Measurements from ENCODE around the gene CIB4. TPM values are rescaled to one million over a fixed set of nuclear protein-coding genes. Genes with fewer than 3 reads are reported as not detected.

Gene CIB4
- total RNA-seq, 2 donors from 2014 or later, result not detected

DNA sequence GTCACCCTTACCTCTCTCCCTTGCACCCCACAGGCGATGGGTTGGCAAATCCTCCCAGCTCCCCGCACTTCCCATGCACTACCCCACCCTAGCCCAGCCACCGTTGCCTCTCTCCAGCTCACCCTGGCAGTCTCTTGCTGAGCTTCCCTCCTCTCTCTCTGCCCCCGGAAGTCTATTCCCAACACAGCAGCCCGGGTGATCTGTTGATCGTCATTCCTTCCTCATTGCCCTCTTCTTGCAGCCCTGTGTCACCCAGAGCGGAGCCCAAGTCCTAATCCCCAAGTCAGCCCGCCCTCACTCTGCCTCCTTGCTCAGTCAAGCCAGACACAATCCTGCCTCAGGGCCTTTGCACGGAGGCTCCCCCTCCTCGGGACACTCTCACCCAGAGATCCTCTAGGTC, 55.2 kb downstream of the CIB4 start:
- DNase-seq, result no peak
- WGBS, 2 donors, result 63 to 66% methylated on average over 10 of the region's 10 CpGs

DNA sequence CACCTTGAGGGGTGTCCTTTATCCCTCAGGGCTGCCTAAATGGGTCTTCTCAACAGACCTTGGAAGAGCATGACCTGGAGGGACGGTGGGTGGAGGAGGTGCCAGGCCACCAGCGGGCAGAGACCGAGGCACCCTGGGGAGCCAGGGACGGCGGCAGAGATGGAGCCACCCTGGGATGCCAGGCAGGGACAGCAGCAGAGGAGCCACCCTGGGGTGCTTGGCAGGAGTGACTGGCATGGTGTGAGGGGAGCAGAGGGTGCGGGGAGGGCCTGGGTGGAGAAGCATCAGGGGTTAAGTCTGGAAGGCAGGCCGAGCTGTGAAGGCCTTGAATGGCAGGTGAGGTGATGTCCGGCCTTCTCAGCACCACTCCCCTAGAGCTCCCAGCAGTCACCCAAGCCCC, 56.1 kb downstream of the CIB4 start:
- Histone ChIP-seq H3K4me1 (no peaks in the 10 kb centered on the region), H3K27ac (no peak overlapping the region), H3K9me3 (no peaks in the 10 kb centered on the region), H3K4me3 (no peak overlapping the region), H3K36me3 (replicated peaks in 1 of 2; ENCODE audit: insufficient read depth in 1 of 2, low read depth in 2 of 2) (no peaks in the 10 kb centered on the region), H3K27me3 (no peaks in the 10 kb centered on the region)
- no peak for TF ChIP-seq POLR2A (IDR thresholded peaks at IDR 0.05)
- TF ChIP-seq, protein P1, sequence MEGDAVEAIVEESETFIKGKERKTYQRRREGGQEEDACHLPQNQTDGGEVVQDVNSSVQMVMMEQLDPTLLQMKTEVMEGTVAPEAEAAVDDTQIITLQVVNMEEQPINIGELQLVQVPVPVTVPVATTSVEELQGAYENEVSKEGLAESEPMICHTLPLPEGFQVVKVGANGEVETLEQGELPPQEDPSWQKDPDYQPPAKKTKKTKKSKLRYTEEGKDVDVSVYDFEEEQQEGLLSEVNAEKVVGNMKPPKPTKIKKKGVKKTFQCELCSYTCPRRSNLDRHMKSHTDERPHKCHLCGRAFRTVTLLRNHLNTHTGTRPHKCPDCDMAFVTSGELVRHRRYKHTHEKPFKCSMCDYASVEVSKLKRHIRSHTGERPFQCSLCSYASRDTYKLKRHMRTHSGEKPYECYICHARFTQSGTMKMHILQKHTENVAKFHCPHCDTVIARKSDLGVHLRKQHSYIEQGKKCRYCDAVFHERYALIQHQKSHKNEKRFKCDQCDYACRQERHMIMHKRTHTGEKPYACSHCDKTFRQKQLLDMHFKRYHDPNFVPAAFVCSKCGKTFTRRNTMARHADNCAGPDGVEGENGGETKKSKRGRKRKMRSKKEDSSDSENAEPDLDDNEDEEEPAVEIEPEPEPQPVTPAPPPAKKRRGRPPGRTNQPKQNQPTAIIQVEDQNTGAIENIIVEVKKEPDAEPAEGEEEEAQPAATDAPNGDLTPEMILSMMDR (IDR thresholded peaks at IDR 0.05), result no peak
- ATAC-seq, result no peak
- intact Hi-C loops (cut with DNase I), result no loop called here
- WGBS, 2 donors, result 81 to 83% methylated on average over 6 to 8 of the region's 8 CpGs
- no peak for DNase-seq

More for the DNA sequence above, 55.2 kb downstream of the CIB4 start:
- Histone ChIP-seq H3K27ac (no peak overlapping the region), H3K9me3 (no peaks in the 10 kb centered on the region), H3K27me3 (no peaks in the 10 kb centered on the region), H3K4me1 (no peaks in the 10 kb centered on the region), H3K36me3 (replicated peaks in 1 of 2; ENCODE audit: insufficient read depth in 1 of 2, low read depth in 2 of 2) (no peaks in the 10 kb centered on the region), H3K4me3 (no peak overlapping the region)
- TF ChIP-seq, protein P1 (IDR thresholded peaks at IDR 0.05), result no peak
- TF ChIP-seq POLR2A (IDR thresholded peaks at IDR 0.05), result no peak
- intact Hi-C loops (cut with DNase I), result no loop called here
- no peak for ATAC-seq

DNA sequence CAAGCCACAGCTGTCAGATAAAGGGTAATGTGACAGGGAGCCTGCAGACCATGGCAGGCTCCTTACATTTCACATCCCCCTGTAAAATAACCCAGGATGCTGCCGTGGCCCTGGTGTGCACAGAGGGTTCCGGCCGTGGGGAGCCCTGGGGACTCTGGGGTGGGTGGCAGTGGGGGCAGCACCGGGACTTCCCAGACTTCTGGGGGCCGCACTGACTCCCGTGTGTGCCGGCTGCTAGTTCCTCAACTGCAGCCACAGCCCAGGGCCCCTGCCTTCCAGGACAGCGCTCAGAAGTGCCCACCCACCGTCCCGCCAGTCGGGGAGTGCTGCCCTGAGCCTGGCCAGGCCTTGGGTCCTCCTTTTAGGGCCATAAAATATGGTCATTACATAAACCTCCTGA, 56.5 kb downstream of the CIB4 start:
- Histone ChIP-seq H3K27me3 (no peaks in the 10 kb centered on the region), H3K36me3 (replicated peaks in 1 of 2; ENCODE audit: insufficient read depth in 1 of 2, low read depth in 2 of 2) (no peaks in the 10 kb centered on the region), H3K9me3 (no peaks in the 10 kb centered on the region), H3K4me1 (no peaks in the 10 kb centered on the region), H3K27ac (no peak overlapping the region), H3K4me3 (no peak overlapping the region)
- ATAC-seq, result no peak
- no peak for DNase-seq
- 74% methylated on average over 5 of the region's 11 CpGs; no CpG with 5 or more reads in 1 of the 2 donors for WGBS, 2 donors
- TF ChIP-seq, protein P1 (IDR thresholded peaks at IDR 0.05), result no peak
- intact Hi-C loops (cut with DNase I), result no loop called here

DNA sequence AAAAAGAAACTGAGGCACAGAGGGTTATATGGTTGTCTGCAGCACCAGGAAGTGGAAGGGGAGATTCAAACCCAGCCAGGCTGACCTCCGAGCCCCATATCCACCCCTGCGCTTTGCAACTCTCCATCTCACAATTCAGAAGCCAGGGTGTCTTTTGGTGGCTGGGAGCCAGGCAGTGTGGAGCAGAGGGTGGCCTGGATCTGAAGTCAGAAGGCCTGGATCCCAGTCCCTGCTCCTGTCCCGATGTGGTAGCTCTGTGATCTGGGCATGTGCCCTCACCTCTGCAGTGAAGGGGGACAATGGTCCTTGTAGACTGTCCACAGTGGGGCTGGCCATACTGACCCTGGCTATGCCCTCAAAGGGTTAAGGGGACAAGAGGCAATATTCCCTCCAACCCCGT, 57.0 kb downstream of the CIB4 start:
- intact Hi-C loops (cut with DNase I), result no loop called here
- Histone ChIP-seq H3K4me1 (no peaks in the 10 kb centered on the region), H3K9me3 (no peaks in the 10 kb centered on the region), H3K4me3 (no peak overlapping the region), H3K27ac (no peak overlapping the region), H3K27me3 (no peaks in the 10 kb centered on the region), H3K36me3 (replicated peaks in 1 of 2; ENCODE audit: insufficient read depth in 1 of 2, low read depth in 2 of 2) (no peaks in the 10 kb centered on the region)
- no peak for DNase-seq
- TF ChIP-seq POLR2A (IDR thresholded peaks at IDR 0.05), result no peak
- TF ChIP-seq, protein P1 (IDR thresholded peaks at IDR 0.05), result no peak
- 66 to 68% methylated on average over 4 of the region's 4 CpGs for WGBS, 2 donors
- no peak for ATAC-seq

DNA sequence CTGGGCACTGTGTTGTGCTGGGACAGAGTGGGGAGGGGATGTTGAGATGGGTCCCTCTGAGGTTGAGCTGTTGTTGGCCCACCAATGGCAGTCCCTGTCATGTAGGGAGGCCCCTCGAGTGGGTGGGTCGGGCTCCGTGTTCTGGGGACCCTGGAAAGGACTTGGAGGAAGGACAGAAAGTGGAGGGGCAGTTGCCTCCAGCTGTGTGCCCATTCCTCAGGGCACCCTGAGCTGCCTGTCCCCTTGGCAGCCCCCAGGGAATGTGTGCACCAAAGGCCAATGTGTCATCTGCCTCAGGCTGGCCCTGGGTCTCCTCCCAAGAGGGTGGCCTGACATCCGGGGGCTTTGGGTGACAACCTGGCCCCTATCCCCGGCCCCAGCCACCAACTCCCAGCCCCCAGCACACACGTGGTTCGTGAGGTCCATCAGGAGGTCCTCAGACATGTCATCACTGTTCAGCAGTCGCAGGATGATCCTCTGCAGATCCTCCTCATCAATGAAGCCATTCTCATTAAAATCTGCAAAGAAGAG, 57.7 kb downstream of the CIB4 start:
- DNase-seq (no peak), ATAC-seq (no peak)
- WGBS, 2 donors, result 73 to 78% methylated on average over 3 to 8 of the region's 8 CpGs
- TF ChIP-seq, protein P1 (IDR thresholded peaks at IDR 0.05), result no peak
- TF ChIP-seq POLR2A (IDR thresholded peaks at IDR 0.05), result no peak
- no peak overlapping the region for H3K27ac ChIP-seq
- H3K36me3 ChIP-seq (replicated peaks in 1 of 2; ENCODE audit: insufficient read depth in 1 of 2, low read depth in 2 of 2), result no peaks in the 10 kb centered on the region
- no peaks in the 10 kb centered on the region for H3K27me3 ChIP-seq
- intact Hi-C loops (cut with DNase I), result no loop called here
- no peaks in the 10 kb centered on the region for H3K9me3 ChIP-seq
- no peaks in the 10 kb centered on the region for H3K4me1 ChIP-seq
- H3K4me3 ChIP-seq, result no peak overlapping the region
